ENCODE results near the gene RYK.
"Not testable (repeated sequence)": the region's sequence is repeated elsewhere in the genome, so short reads cannot be mapped to it uniquely, and the experiment has no call there.

Gene RYK

DNA sequence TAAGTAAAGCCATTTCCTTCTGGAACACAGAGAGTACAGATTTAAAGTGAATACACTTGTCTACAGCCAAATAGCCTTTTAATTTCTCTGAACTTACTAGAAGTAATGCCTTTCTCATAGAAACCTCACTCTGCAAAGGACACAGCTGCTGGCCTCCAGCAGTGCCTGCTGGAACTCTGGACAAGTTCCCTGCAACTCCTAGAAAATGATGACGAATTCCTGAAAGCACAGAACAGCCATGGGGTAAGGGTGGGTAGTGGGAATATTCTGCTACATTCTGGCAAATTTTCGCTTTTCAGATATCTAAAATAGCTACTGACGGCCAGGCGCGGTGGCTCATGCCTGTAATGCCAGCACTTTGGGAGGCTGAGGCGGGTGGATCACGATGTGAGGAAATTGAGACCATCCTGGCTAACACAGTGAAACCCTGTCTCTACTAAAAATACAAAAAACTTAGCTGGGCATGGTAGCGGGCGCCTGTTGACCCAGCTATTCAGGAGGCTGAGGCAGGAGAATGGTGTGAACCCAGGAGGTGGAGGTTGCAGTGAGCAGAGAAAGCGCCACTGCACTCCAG is 34.4 kb downstream of the RYK start:
- DNase-seq (ENCODE audit: low spot score), result no peak

DNA sequence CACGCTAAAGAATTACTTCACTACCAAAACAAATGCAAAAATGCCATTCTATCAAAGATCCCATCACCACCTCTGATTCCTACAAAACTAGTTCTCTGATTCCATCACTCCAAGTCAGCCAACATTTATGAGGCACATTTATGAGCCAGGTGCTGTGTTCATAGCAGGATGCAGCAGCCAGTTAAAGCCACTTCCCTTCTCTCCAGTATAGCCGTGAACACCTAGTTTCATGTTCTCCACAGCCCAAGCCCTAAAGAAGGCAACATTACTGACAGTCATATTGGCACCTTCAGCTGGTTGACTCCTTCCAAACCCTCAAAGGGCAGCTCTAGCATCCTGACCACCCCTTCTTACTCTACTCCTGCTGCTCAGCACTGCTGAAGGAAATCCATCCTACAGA is 36.4 kb downstream of the RYK start:
- no peak for DNase-seq (ENCODE audit: low spot score)

DNA sequence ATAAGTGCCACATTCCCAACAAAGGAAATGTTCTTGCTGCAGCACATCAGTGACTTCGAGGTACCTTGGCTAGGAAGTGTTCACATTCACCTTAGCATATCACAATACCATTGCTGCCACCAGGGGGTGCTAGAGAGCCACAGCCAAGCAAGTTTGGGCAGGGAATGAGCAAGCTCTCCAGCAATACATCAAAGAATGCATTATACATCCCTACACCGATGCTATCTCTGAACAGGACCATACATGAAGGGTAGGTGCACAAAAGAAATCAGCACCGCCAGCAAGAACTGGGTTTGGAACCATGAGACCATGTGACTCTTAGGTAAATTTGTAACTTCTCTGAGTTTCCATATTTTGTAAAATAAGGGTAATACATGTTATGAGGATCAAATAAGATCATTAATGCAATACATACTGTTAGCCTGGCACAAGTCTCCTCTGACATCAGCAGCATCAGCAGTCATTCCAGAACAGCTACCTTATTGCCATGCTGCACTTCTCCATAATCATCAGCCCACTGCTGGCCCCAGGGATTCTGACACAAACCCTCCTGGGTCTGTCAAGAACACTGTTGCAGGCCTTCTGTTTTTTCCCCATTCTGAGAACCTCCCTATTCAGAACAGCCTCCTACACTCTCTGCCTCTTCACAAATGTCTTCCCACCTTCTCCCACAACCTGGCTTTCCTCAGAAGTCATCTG is 37.5 kb downstream of the RYK start:
- peak; percentile 94 for DNase-seq (ENCODE audit: low spot score)

DNA sequence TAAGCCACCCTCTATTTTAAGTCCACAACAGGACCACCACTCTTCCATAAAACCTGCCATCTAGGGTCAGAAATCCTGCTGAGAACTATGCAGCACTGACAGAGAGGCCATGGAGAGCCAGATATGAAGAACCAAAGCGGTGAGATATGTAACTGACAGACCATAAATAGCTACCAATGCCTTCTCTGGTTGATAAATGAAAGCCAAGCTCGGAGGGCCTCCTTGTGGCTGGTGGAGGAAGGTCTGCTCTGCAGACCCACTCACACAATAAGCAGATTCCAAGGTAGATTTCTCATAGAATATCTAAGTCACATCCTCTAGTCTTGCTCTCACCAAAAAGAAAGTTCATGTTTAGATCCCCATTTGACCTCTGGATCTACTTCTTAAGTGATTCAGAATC is 38.9 kb downstream of the RYK start:
- peak; percentile 61 for DNase-seq (ENCODE audit: low spot score)

DNA sequence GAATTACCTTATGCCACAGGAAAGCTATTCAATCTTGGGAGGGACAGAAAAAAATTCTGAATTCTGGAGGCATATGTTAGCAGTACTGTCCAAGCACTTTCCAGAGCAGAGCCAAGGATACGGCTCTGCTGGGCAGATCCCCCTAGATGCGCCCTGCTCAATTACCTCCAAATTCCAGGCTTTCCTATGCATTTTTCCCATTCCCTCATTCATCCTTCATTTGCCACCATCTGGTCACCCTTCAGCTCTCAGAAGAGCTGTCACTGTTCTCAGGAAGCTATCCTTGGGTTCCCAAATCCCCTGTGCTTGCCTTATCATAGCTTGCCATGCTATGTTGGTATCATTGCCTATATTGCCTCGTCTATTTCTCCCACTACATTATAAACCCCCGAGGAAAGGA is 45.2 kb downstream of the RYK start:
- no peak for DNase-seq (ENCODE audit: low spot score)

DNA sequence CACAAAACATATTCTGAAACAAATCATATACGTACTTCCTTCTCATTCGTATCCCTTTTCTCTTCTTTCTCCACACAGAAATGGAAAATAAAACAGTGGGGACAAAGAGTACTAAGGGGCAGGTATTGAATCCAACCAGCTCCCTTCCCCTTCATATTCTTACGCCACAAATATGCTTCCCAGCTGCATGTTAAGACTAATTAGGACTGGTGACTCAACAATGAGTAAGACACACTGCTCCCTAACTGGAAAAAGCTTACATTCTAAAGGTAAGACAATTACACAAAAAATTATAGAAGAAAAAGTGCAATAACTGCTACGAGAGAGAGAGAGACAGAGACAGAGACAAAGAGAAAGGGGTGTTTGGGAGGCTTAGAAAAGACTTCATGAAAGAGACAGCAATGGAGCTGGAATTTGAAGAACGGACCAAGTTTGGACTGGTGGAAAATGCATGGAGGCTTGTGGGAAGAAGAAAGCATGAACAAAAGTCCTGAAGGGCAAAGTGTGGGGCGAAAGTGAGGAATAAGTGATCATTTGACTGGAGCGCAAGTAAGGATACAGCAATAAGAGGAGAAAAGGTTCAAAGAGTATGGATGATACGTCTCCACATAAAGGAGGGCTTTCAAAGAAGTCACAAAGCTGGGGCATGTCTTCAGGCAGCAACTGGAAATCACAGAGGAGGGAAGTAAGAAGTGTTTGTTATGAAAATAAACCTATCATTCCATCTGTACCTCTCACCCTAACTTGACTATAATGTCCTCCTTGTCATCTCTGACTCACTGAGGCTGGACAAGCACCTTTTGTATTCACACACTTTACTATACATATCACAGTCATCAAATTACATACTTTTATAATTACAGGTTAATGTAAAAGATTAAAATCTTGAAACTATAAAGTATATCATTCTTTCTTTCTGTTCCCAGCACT is 49.2 kb downstream of the RYK start:
- peak; percentile 97 for DNase-seq (ENCODE audit: low spot score)

DNA sequence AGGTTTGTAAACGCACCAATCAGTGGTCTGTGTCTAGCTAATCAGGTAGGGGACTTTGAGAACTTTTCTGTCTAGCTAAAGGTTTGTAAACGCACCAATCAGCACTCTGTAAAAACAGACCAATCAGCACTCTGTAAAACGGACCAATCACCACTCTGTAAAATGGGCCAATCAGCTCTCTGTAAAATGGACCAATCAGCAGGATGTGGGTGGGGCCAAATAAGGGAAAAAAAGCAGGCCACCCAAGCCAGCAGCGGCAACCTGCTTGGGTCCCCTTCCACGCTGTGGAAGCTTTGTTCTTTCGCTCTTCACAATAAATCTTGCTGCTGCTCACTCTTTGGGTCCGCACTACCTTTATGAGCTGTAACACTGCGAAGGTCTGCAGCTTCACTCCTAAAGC is 50.8 kb downstream of the RYK start:
- DNase-seq (ENCODE audit: low spot score), result not testable (repeated sequence)

DNA sequence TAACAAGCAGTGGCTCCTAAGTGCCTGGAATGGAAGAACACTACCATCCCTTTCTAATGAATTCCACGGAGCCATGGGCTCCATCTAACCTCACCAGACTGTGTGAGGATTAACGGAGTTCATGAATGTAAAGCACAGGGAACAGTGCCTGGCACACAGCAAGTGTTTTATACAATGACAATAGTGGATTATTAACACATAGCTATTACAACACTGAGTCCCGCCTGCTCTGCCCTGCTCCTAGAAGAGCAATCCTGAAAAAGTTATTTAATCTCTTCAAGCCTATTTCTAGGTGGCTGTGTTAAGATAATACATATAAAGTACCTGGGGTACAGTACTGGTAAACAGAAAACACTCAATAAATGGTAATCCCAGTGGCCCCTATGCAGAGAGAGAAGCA is 51.4 kb downstream of the RYK start:
- DNase-seq (ENCODE audit: low spot score), result no peak

DNA sequence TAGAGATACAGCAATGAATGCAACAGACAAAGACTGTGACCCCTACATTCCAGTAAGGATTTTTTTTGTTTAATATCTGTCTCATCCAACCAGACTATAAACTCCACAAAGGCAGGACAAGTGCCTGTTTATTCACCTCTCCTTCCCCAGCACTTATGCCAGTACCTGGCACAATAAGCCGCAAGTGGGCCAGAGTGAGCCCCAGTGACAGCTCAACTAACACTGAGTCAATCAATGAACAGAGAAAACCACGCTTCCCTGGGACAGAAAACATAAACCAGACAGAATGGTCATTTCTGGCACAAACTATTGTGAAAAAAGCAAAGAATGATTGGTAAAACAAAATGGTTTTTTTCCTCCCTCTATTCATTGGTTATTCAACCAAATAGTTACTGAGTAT is 52.2 kb downstream of the RYK start:
- DNase-seq (ENCODE audit: low spot score), result no peak

DNA sequence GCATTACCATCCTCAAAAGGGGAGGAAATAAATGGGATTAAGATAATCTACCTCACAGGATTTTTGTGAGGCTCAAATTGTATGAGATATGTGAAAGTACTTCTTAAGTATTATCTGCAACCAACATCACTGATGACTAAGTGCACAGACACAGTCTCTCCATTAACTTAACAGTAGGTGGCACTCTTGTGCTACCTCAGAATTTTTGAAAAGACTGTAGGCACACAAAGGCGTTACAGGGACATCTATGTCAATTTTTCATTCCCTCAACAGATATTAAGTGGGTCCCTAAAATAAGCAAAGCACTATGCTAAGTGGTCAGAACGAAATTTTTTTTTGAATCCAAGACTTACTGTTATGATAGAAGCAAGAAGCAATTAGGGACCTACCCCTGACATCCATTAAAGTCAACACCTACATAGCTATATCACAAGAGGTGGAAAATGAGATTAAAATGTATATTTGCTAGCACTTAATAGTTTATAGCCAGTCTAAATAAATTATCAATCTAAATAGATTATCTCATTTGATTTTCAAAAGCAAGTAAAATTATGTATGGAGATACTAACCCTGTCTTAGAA is 52.9 kb downstream of the RYK start:
- DNase-seq (ENCODE audit: low spot score), result peak; percentile 89

DNA sequence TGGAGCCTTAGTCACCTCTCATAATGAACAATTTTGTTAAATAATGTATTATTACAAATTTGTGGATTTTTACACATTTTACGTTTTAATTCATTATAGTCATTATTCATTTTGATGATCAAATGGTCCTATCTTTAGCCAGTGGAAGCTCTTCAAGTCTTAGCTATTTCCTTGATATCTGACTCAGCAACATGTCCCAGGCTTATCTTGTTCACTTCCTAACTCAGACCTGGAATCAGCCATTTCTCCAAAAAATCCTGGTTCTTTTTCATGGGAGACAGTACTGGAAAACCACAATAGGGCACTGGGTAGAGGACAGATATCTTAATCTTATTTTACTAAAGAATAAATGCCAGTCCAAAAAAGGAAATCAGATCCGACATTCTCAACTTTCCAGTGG is 56.4 kb downstream of the RYK start:
- no peak for DNase-seq (ENCODE audit: low spot score)

DNA sequence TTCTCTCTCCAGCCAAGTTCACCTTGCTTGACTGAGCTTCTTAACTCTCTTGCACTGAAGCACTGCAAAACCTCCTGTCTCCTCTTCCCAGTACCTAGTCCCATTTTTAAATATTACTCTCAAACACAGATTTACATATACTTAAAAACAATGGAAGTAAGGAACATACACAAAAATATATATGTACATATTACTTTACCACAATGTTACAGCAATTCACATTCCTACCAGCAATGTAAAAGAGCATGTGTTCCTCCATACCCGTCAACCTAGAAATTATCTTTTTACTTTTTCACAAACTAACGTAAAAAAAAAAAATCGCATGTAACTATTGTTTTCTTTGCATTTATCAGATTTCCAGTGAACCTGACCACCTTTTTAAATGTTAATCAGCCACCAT is 60.4 kb downstream of the RYK start:
- DNase-seq (ENCODE audit: low spot score), result no peak

DNA sequence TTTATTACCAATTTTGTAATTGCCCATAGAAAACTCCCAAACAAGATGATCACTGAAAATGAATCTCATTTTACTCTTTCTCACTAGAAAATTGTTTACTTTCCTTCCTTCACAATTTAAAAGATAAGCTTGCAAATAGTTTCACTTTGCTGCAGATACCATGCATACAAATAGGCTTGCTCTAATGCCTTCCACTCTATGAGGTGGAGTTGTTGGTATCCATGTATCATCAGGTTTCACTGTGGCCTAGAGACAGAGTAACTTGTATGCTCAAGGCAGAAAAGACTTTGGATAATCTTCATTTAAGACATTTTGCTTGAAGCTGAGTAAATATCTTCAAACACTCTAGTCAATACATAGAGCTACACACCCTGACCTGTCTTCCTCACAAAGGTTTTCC is 60.8 kb downstream of the RYK start:
- no peak for DNase-seq (ENCODE audit: low spot score)

DNA sequence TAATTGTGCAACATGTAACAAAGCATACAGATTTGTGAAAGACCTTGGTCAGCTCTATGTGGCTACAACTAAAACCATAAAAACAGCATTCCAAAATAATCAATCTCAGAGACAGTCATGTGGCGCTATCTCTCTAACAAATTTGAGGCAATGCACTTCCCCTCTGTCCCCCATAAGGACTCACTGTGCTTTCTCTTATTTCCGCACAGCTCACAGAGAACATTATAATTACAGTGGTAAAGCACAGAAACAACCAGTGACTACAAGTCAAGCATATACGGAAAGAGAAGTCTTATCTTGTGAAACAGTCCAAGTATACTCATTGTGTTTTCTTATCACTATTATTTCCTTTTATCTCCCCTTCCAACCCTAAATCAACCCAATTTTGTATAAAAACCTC is 64.3 kb downstream of the RYK start:
- DNase-seq (ENCODE audit: low spot score), result no peak

DNA sequence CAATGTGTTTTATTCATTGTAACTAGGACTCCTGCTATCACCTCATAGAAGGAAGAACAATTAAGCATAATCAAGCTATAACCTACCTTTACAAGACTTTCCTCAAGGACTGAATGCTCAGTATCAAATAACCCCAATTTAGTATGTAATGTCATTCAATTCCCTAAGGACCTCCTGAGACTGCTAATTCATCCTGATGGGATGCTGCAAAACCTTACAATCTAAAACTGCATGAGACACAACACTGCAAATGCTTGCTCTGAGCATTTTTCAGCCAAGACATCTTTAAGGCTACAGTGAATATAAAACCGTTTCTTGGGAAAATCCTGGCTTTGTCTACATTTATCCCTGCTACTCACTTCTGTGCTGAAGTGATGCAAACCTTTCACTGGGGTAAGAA is 69.9 kb downstream of the RYK start:
- no peak for DNase-seq (ENCODE audit: low spot score)

DNA sequence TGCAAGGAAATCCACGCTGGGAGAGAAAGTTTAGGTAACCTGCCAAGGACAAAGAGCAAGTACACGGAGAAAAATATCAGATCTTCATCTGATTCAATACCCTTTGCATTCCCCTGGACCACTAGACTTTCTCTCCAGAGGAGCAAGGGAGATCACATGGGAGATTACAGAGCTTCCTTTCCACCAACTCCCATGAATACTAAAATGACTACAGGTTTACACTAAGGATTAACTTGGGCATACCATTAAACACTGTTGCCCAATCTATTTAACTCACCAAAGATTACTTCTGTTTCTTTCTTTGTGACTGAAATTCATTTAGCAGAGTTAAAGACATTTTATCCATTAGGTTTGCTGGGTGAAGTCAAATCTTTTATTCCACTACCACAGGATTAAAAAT is 71.2 kb downstream of the RYK start:
- no peak for DNase-seq (ENCODE audit: low spot score)

DNA sequence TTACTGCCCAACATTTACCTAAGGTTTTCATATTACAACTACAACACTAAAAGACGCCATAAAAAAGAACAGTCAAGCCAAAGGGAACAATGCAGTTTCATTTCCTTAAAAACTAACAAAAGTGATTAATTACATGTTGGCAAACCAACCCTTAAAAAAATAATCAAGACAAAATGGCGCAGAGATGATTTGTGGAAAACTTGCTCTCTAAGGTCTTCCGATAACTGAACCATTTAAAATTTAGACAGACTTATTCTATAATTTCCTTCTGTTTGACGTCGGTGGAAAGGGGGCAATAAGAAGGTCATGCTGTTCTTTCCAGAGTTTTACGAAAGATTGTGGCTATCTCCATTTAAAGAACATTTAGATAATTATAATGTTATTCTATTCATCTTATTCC is 87.6 kb downstream of the RYK start:
- DNase-seq (ENCODE audit: low spot score), result no peak

DNA sequence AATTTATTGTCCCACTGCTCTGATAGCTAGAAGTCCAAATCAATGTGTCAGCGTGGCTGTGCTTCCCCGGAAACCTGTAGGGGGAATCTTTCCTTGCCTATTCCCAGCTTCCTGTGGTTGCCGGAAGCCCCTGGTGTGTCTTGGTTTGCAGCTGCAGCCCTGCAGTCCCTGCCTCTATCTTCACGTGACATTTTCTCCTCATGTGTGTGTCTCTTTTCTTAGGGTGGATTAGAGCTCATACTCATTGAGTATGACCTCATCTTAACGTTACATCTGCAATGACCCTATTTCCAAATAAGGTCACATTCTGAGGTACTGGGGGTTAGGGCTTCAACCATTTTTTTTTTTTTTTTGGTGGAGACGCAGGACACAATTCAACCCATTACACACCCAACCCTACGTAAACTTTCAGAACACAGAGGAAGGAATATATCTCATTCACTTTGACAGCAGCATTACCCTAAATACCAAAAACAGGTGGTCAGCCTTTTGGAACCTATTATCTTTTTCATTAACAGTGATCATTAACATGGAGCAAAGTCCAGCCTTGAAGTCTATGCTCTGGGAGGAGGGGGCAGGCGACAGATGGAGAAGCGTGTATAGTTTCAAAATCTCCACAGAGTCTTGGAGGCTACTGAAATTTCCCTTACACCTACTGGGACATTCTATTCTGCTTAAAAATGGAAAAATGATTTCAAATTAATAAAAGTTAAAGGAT is 88.6 kb downstream of the RYK start:
- DNase-seq (ENCODE audit: low spot score), result no peak

DNA sequence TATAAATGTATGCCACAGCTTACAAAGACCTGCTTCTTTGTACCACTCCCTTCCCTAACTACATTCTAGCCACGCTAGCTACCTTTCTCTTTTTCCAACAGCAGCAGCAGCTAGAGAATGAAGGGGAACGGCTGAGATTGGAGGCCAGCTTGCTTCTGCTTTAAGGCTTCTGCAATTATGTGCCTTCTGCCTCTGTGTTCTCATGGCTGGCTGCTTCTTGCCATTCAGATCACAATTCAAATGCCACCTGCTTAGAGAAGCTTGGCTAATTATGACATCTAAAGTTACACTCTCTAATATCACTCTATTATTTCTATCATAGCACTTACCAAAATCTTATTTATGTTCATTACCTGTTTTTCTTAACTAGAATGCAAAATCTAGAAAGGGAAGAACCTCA is 95.2 kb downstream of the RYK start:
- DNase-seq (ENCODE audit: low spot score), result no peak

DNA sequence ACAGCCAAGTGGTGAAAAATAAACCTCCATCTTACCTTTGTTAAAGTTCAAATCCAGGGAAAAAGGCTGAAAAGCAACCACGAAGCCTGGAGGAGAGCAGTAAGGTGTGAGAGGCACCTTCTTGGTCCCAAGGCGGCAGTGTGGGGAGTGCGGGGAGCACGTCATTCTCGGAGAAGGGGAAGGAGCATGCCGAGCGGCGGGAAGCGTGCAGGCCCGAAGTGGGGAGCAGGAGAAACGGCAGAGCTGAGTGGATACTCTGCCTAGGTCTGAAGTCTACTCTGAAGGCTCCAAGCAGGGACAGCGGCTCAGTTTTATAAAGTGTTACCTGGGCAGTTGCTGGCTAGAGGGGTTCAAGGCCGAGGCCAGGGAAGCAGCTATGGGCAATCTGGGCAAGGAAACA is 96.9 kb downstream of the RYK start:
- DNase-seq (ENCODE audit: low spot score), result no peak

DNA sequence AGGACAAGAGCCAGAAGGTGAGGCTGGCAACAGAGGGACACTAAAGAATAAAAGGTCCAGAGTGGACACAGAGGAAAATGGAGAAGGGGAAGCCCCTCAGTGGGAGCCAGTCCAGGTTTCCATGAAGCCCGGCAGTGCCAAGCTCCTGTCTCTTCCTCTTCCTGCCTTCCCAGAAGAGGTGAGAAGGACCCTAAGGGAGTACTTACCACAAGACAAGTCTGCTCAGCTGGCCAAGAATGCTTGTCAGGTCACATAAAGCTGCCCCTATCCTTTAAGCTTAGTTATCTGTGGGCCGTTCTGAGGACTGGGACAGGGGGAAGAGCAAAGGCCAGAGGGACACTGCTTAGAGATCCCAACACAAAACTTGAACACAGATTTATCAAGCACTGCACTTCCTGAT is 100.2 kb downstream of the RYK start:
- DNase-seq (ENCODE audit: low spot score), result no peak

DNA sequence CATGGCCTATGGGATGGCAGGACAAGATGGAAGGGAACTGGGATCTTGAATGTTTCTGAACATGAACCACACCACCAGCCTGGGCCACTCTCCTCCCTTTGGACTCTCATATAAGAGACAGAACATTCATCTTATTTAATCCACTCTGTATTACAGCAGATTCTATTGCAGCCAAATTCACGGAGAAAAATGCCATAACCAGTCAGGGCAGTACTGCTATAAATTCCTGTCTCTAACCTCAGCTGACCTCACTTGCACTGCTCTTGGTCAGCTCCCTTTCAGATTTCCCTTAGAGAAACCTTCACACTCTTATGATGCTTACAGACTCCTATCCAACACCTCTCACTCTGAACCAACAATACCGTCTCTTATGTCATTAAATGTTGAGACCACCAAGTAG is 101.4 kb downstream of the RYK start:
- DNase-seq (ENCODE audit: low spot score), result no peak

All from COLO829 (cell line).